HCT116 (cell line): ENCODE results near the gene AMHR2. TPM values are rescaled to one million over a fixed set of nuclear protein-coding genes. Genes with fewer than 3 reads are reported as not detected.

Experiments used
- ATAC-seq: fragments of 200-7000 bp; cut with Tn5 transposase; 2 replicates; pipeline ENCODE4 v1.9.1; 2020; ENCODE audit warnings: mild to moderate bottlenecking, moderate library complexity
- BruUV-seq: library from RNA; stranded (reverse); fragments of 400-500 nt; replicated peaks from 2 replicates; lab custom pipeline; 2021; lab: Mats Ljungman, UMichigan
- CTCF ChIA-PET: fragments of 300-600 bp; sonication (Branson Sonifier 250); formaldehyde crosslinking; loops from one replicate; lab custom pipeline; 2021; ENCODE audit warnings: antibody characterized with exemption; lab: Charles Lee
- POLR2A ChIA-PET: fragments of 300-600, 350-600 bp; sonication (Branson Sonifier 250); formaldehyde crosslinking; loops from one replicate; lab custom pipeline; 2021; ENCODE audit warnings: antibody characterized with exemption; lab: Charles Lee
- RAD21 ChIA-PET, 2 experiments: fragments of 300-600 bp; sonication (Branson Sonifier 250); formaldehyde crosslinking; loops; one replicate each; lab custom pipeline; 2023; ENCODE audit warnings: low total read pairs in 2 of 2; ENCODE audit not compliant: uncharacterized antibody in 2 of 2, unreplicated experiment in 2 of 2, low non-redundant PET in 1 of 2; lab: Charles Lee
- DNase-seq: peaks from one replicate; pipeline ENCODE4 v3.0.0-alpha.2; 2010; ENCODE audit warnings: low read depth, low spot score
- H2AFZ ChIP-seq: fragments of 200-600 bp; shearing (Covaris generic), sonication (generic); 2 replicates; pipeline ENCODE4 v1.6.1; 2017; ENCODE audit warnings: low read depth, mixed run types, mixed read lengths, antibody characterized with exemption, low read length; ENCODE audit not compliant: poor library complexity, severe bottlenecking
- H3K27ac ChIP-seq: 2 replicates; pipeline ENCODE4 v1.5.1; 2012; ENCODE audit warnings: low read depth, low read length
- H3K27me3 ChIP-seq: fragments of 200-600 bp; sonication (generic); 2 replicates; pipeline ENCODE4 v1.6.1; 2016; ENCODE audit warnings: mixed run types, low read length, mixed read lengths; ENCODE audit not compliant: insufficient read depth
- H3K36me3 ChIP-seq, 2 experiments: fragments of 200-500 bp in 1 of 2; fragments of 200-600 bp in 1 of 2; sonication (Bioruptor generic) in 1 of 2; sonication (generic) in 1 of 2; 2 replicates each; pipeline versions ENCODE4 v1.5.1 to v1.6.1; 2014 to 2016; ENCODE audit warnings: low read length in 2 of 2, inconsistent platforms in 1 of 2, mixed read lengths in 1 of 2, mixed run types in 1 of 2; ENCODE audit not compliant: insufficient read depth in 2 of 2, control insufficient read depth in 1 of 2
- H3K4me1 ChIP-seq, 2 experiments: fragments of 200-600 bp in 1 of 2; sonication (generic) in 1 of 2; 2 replicates each; pipeline versions ENCODE4 v1.5.1 to v1.6.1; 2012 to 2017; ENCODE audit warnings: low read length in 2 of 2, inconsistent platforms in 1 of 2, mild to moderate bottlenecking in 1 of 2, mixed read lengths in 1 of 2, mixed run types in 1 of 2, moderate library complexity in 1 of 2; ENCODE audit not compliant: insufficient read depth in 2 of 2, control insufficient read depth in 1 of 2
- H3K4me2 ChIP-seq: fragments of 200-600 bp; sonication (generic); 2 replicates; pipeline ENCODE4 v1.6.1; 2017; ENCODE audit warnings: mixed run types, low read length, mixed read lengths
- H3K4me3 ChIP-seq, 2 experiments: fragments of 200-600 bp in 1 of 2; sonication (generic) in 1 of 2; replicated peaks in 1 of 2; 2 replicates each; pipeline ENCODE4 v1.5.1; 2011 to 2016; ENCODE audit warnings: low read length in 2 of 2, control low read depth in 1 of 2, low read depth in 1 of 2, mild to moderate bottlenecking in 1 of 2, mixed read lengths in 1 of 2, mixed run types in 1 of 2
- H3K79me2 ChIP-seq: fragments of 200-600 bp; sonication (generic); 2 replicates; pipeline ENCODE4 v1.6.1; 2017; ENCODE audit warnings: mild to moderate bottlenecking, mixed run types, low read length, moderate library complexity, mixed read lengths; ENCODE audit not compliant: insufficient read depth
- H3K9ac ChIP-seq: fragments of 200-600 bp; sonication (generic); 2 replicates; pipeline ENCODE4 v1.6.1; 2016; ENCODE audit warnings: low read length, mixed read lengths
- H3K9me2 ChIP-seq: fragments of 200-600 bp; sonication (generic), shearing (Covaris generic); 2 replicates; pipeline ENCODE4 v1.6.1; 2017; ENCODE audit warnings: mixed run types, mild to moderate bottlenecking, moderate library complexity; ENCODE audit not compliant: insufficient read depth
- H3K9me3 ChIP-seq, 2 experiments: fragments of 200-500 bp in 1 of 2; fragments of 200-600 bp in 1 of 2; sonication (Bioruptor generic) in 1 of 2; sonication (generic) in 1 of 2; 2 replicates each; pipeline ENCODE4 v1.6.1; 2014 to 2017; ENCODE audit warnings: low read length in 2 of 2, mixed read lengths in 2 of 2, inconsistent platforms in 1 of 2, low read depth in 1 of 2, mild to moderate bottlenecking in 1 of 2, mixed run types in 1 of 2, moderate library complexity in 1 of 2; ENCODE audit not compliant: control insufficient read depth in 1 of 2, insufficient read depth in 1 of 2
- H4K20me1 ChIP-seq: fragments of 200-600 bp; sonication (generic), shearing (Covaris generic); 2 replicates; pipeline ENCODE4 v1.6.1; 2017; ENCODE audit warnings: mixed run types, mild to moderate bottlenecking, moderate library complexity; ENCODE audit not compliant: insufficient read depth
- CBX3 ChIP-seq: IDR thresholded peaks from 2 replicates; pipeline ENCODE4 v1.6.1; 2012; ENCODE audit warnings: low read depth
- CEBPB ChIP-seq: IDR thresholded peaks from 2 replicates; pipeline ENCODE4 v1.6.1; 2012; ENCODE audit warnings: low read depth
- EGR1 ChIP-seq: IDR thresholded peaks from 2 replicates; pipeline ENCODE4 v1.6.1; 2012; ENCODE audit warnings: low read depth
- EZH2 ChIP-seq: fragments of 200-600 bp; sonication (generic); IDR thresholded peaks from 2 replicates; pipeline ENCODE4 v1.6.1; 2017; ENCODE audit warnings: antibody characterized with exemption, mixed run types
- EZH2phosphoT487 ChIP-seq: fragments of 200-600 bp; IDR thresholded peaks from 2 replicates; pipeline ENCODE4 v1.6.1; 2018; ENCODE audit warnings: antibody characterized with exemption, borderline replicate concordance
- FOSL1 ChIP-seq: IDR thresholded peaks from 2 replicates; pipeline ENCODE4 v1.6.1; 2012; ENCODE audit warnings: low read depth
- POLR2A ChIP-seq: IDR thresholded peaks from 2 replicates; pipeline ENCODE4 v1.7.0; 2011; ENCODE audit warnings: borderline replicate concordance; ENCODE audit not compliant: insufficient read depth, insufficient read length; ENCODE audit errors: extremely low read depth
- RAD21 ChIP-seq: IDR thresholded peaks from 2 replicates; pipeline ENCODE4 v1.6.1; 2012; ENCODE audit warnings: low read depth, mild to moderate bottlenecking
- SIN3A ChIP-seq: IDR thresholded peaks from 2 replicates; pipeline ENCODE4 v1.6.1; 2012; ENCODE audit warnings: low read depth
- SP1 ChIP-seq: IDR thresholded peaks from 2 replicates; pipeline ENCODE4 v1.6.1; 2012; ENCODE audit warnings: low read depth
- SRF ChIP-seq: IDR thresholded peaks from 2 replicates; pipeline ENCODE4 v1.6.1; 2012; ENCODE audit warnings: low read depth
- YY1 ChIP-seq: IDR thresholded peaks from 2 replicates; pipeline ENCODE4 v1.6.1; 2011; ENCODE audit warnings: low read length, low read depth, moderate library complexity, mild to moderate bottlenecking; ENCODE audit not compliant: insufficient replicate concordance; ENCODE audit errors: extremely low read depth
- ZFX ChIP-seq: fragments of 450-650 bp; IDR thresholded peaks from 2 replicates; pipeline ENCODE4 v1.6.1; 2017
- ZNF274 ChIP-seq: fragments of 200-500 bp; sonication (Bioruptor generic); IDR thresholded peaks from 2 replicates; pipeline ENCODE4 v1.6.1; 2014; ENCODE audit warnings: mild to moderate bottlenecking, low read depth, low read length, inconsistent platforms
- intact Hi-C: fragments of 100-400 bp; cut with micrococcal nuclease; formaldehyde crosslinking; loops from 2 replicates; pipeline ENCODE4 v1.10.0; 2022
- total RNA-seq: library from RNA; stranded (reverse); gene quantifications from one replicate; pipeline ENCODE4 v1.2.1, GENCODE V29; 2021; ENCODE audit not compliant: unreplicated experiment
- TF ChIP-seq, protein P1 (sequence below), 3 experiments: fragments of 200-600 bp in 1 of 3; sonication (generic) in 1 of 3; IDR thresholded peaks in 2 of 3; conservative IDR thresholded peaks in 1 of 3; 2 replicates each; pipeline ENCODE4 v1.5.1; 2012 to 2017; ENCODE audit warnings: low read depth in 2 of 3, low read length in 2 of 3, antibody characterized with exemption in 1 of 3, borderline replicate concordance in 1 of 3, control low read depth in 1 of 3, mild to moderate bottlenecking in 1 of 3, mixed read lengths in 1 of 3, mixed run types in 1 of 3, moderate library complexity in 1 of 3; ENCODE audit not compliant: insufficient read depth in 1 of 3
- TF ChIP-seq, protein P2 (sequence below): IDR thresholded peaks from 2 replicates; pipeline ENCODE4 v1.6.1; 2012
- TF ChIP-seq, protein P3 (sequence below): IDR thresholded peaks from 2 replicates; pipeline ENCODE4 v1.6.1; 2011; ENCODE audit warnings: mild to moderate bottlenecking, low read length, moderate library complexity; ENCODE audit not compliant: insufficient replicate concordance; ENCODE audit errors: extremely low read depth

Gene AMHR2
- total RNA-seq, 1 experiment from 2014 or later = not detected

DNA sequence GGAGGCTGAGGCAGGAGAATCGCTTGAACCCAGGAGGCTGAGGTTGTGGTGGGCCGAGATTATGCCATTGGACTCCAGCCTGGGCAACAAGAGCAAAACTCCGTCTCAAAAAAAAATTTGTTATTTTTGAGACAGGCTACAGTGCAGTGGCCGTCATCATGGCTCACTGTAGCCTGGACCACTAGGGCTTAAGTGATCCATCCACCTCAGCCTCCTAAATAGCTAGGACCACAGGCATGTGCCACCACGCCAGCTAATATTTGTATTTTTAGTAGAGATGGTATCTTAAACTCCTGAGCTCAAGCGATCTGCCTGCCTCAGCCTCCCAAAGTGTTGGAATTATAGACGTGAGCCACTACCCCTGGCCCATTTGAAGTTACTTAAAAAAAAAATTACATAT lies 27.3 kb downstream of the AMHR2 start:
- RAD21 ChIA-PET = interaction anchor here in 1 of 2 experiments (0.7 kb wide), 1 partner anchor 76 kb away, joined by 4 read pairs; no protein-coding TSS in a partner anchor
- Histone ChIP-seq H3K27ac (no peak overlapping the region), H3K9me2 (no peaks in the 10 kb centered on the region), H3K27me3 (no peaks in the 10 kb centered on the region), H3K9me3 (no peaks in the 10 kb centered on the region), H3K4me3 (no peak overlapping the region), H2AFZ (no peak overlapping the region), H3K79me2 (peaks cover 45% of the 10 kb centered on the region), H3K9ac (no peak overlapping the region), H3K4me1 (peaks cover 0 to 14% of the 10 kb centered on the region in 2 experiments; a peak in 3 of 4 replicates), H3K4me2 (no peak overlapping the region), H4K20me1 (peaks cover 33% of the 10 kb centered on the region; the same call in 1 of the 2 replicates), H3K36me3 (peaks cover 24 to 34% of the 10 kb centered on the region in 2 experiments)
- intact Hi-C loops = loop anchor here (5.0 kb wide), 1 partner anchor 69 kb away; the partner anchor contains the start of gene SP1
- DNase-seq (no peak), ATAC-seq (no peak)
- no peak for TF ChIP-seq EZH2
- TF ChIP-seq EZH2phosphoT487 = no peak
- TF ChIP-seq SIN3A = no peak; the same call in 1 of the 2 replicates
- TF ChIP-seq, protein P1, sequence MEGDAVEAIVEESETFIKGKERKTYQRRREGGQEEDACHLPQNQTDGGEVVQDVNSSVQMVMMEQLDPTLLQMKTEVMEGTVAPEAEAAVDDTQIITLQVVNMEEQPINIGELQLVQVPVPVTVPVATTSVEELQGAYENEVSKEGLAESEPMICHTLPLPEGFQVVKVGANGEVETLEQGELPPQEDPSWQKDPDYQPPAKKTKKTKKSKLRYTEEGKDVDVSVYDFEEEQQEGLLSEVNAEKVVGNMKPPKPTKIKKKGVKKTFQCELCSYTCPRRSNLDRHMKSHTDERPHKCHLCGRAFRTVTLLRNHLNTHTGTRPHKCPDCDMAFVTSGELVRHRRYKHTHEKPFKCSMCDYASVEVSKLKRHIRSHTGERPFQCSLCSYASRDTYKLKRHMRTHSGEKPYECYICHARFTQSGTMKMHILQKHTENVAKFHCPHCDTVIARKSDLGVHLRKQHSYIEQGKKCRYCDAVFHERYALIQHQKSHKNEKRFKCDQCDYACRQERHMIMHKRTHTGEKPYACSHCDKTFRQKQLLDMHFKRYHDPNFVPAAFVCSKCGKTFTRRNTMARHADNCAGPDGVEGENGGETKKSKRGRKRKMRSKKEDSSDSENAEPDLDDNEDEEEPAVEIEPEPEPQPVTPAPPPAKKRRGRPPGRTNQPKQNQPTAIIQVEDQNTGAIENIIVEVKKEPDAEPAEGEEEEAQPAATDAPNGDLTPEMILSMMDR (IDR thresholded peaks at IDR 0.05 in 2 of 3, conservative IDR thresholded peaks at IDR 0.05 in 1 of 3; ENCODE audit: borderline replicate concordance in 1 of 3, insufficient read depth in 1 of 3, low read depth in 2 of 3, low read length in 2 of 3) = no peak
- no peak for TF ChIP-seq POLR2A
- TF ChIP-seq SP1 = no peak
- TF ChIP-seq, protein P2, sequence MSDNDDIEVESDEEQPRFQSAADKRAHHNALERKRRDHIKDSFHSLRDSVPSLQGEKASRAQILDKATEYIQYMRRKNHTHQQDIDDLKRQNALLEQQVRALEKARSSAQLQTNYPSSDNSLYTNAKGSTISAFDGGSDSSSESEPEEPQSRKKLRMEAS = no peak
- TF ChIP-seq YY1 = no peak
- no peak for TF ChIP-seq CEBPB
- no peak for TF ChIP-seq ZFX
- no peak for TF ChIP-seq CBX3
- TF ChIP-seq, protein P3, sequence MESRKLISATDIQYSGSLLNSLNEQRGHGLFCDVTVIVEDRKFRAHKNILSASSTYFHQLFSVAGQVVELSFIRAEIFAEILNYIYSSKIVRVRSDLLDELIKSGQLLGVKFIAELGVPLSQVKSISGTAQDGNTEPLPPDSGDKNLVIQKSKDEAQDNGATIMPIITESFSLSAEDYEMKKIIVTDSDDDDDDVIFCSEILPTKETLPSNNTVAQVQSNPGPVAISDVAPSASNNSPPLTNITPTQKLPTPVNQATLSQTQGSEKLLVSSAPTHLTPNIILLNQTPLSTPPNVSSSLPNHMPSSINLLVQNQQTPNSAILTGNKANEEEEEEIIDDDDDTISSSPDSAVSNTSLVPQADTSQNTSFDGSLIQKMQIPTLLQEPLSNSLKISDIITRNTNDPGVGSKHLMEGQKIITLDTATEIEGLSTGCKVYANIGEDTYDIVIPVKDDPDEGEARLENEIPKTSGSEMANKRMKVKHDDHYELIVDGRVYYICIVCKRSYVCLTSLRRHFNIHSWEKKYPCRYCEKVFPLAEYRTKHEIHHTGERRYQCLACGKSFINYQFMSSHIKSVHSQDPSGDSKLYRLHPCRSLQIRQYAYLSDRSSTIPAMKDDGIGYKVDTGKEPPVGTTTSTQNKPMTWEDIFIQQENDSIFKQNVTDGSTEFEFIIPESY = no peak
- no peak for TF ChIP-seq ZNF274
- no peak for TF ChIP-seq FOSL1
- no peak for TF ChIP-seq EGR1
- no peak for TF ChIP-seq SRF
- TF ChIP-seq RAD21 = no peak
- CTCF ChIA-PET = interaction anchor here (0.7 to 1.9 kb wide), 5 partner anchors 10 to 192 kb away, joined by 3 to 7 read pairs (median 4); partner anchors contain the start of genes PRR13 and TARBP2
- no TSS peak for BruUV-seq
- POLR2A ChIA-PET = interaction anchor here (0.7 to 2.6 kb wide), 2 partner anchors 10 to 23 kb away, joined by 3 to 21 read pairs; partner anchors contain the start of gene PRR13
